ENCODE results near the gene ECEL1. TPM values are rescaled to one million over a fixed set of nuclear protein-coding genes. Genes with fewer than 3 reads are reported as not detected.

ECEL1 gene
- total RNA-seq, 4 donors from 2014 or later = 0.68 to 0.83 TPM; not detected in 2

DNA sequence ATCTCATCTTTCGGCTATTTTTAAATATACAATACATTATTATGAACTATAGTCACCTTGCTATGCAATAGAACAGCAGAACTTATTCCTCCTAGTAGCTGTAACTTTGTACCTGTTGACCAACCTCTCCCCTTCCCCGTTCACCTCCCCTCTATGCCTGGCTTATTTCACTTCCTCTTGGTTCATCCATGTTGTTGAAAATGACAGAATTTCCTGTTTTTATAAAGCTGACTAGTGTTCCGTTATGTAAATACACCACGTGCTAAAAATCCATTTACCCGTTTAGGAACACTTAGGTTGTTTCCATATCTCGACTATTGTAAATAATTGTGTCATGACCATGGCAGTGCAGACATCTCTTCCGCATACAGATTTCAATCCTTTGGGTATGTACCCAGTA is 21.4 kb downstream of the ECEL1 start:
- TF ChIP-seq CTCF (IDR thresholded peaks at IDR 0.05) = no peak
- TF ChIP-seq POLR2A (IDR thresholded peaks at IDR 0.05) = no peak
- no peak for TF ChIP-seq EP300 (IDR thresholded peaks at IDR 0.05)
- TF ChIP-seq POLR2AphosphoS5 (IDR thresholded peaks at IDR 0.05) = no peak
- H3K27me3 ChIP-seq = peaks cover 30% of the 10 kb centered on the region
- H3K4me1 ChIP-seq = no peaks in the 10 kb centered on the region
- no peak overlapping the region for H3K4me3 ChIP-seq
- no peaks in the 10 kb centered on the region for H3K9me3 ChIP-seq
- no peak for DNase-seq (ENCODE audit: low spot score in 2 of 2)
- H3K27ac ChIP-seq = no peak overlapping the region
- 84% methylated on average over 7 of the region's 7 CpGs for WGBS
- no peaks in the 10 kb centered on the region for H3K36me3 ChIP-seq

DNA sequence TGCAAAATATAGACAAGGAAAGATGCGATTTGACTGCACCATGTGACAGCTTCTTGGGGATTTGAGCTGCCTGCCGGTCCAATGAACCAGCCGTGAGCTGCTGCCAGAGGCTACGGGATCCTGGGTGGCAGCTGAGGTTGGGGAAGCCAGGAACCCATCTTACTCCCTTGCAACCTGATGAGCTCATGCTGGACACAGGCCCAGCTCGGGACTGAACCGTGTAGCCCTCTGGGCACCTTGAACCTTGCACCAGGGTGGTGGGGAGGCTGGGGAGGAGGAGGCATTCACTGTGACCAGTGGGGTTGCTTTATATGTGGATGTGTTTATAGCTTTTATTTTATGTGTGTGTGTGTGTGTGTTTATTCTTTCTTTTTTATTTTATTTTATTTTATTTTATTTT is 22.6 kb downstream of the ECEL1 start:
- 79% methylated on average over 6 of the region's 6 CpGs for WGBS
- Histone ChIP-seq H3K27me3 (peaks cover 21% of the 10 kb centered on the region), H3K9me3 (no peaks in the 10 kb centered on the region), H3K27ac (no peak overlapping the region), H3K4me3 (no peak overlapping the region), H3K36me3 (no peaks in the 10 kb centered on the region), H3K4me1 (no peaks in the 10 kb centered on the region)
- TF ChIP-seq EP300 (IDR thresholded peaks at IDR 0.05) = no peak
- TF ChIP-seq POLR2A (IDR thresholded peaks at IDR 0.05) = no peak
- TF ChIP-seq CTCF (IDR thresholded peaks at IDR 0.05) = no peak
- no peak for TF ChIP-seq POLR2AphosphoS5 (IDR thresholded peaks at IDR 0.05)
- DNase-seq (ENCODE audit: low spot score in 2 of 2) = peak in 1 of 2 donors; percentile 49

DNA sequence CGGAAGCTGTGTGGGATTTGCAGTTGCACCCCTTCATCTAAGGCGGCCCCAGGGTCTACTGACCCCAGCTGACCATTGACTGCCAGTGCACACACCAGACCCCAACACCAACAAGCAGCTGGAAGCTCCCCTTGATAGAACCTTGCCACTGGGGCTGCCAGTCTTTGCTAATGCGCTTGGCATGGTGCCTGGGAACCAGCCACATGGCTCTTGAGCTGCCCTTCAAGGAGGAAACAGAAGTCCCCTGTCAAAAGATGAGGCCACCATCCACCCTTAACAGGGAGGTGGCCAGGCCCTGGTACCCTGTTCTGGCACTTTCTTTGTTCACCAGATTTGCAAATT is 23.1 kb downstream of the ECEL1 start:
- no peak for TF ChIP-seq CTCF (IDR thresholded peaks at IDR 0.05)
- TF ChIP-seq POLR2A (IDR thresholded peaks at IDR 0.05) = no peak
- TF ChIP-seq EP300 (IDR thresholded peaks at IDR 0.05) = no peak
- no peak for TF ChIP-seq POLR2AphosphoS5 (IDR thresholded peaks at IDR 0.05)
- no peaks in the 10 kb centered on the region for H3K4me1 ChIP-seq
- no peak overlapping the region for H3K4me3 ChIP-seq
- no peaks in the 10 kb centered on the region for H3K36me3 ChIP-seq
- no peaks in the 10 kb centered on the region for H3K9me3 ChIP-seq
- WGBS = 100% methylated on average over 2 of the region's 3 CpGs
- DNase-seq (ENCODE audit: low spot score in 2 of 2) = peak in 1 of 2 donors; percentile 24
- H3K27me3 ChIP-seq = peaks cover 26% of the 10 kb centered on the region
- no peak overlapping the region for H3K27ac ChIP-seq

GRCh38 chr2:232463701-232464543 is 23.7 kb downstream of the ECEL1 start:
- Histone ChIP-seq H3K4me3 (no peak overlapping the region), H3K4me1 (no peaks in the 10 kb centered on the region), H3K9me3 (no peaks in the 10 kb centered on the region), H3K36me3 (no peaks in the 10 kb centered on the region), H3K27me3 (peaks cover 31% of the 10 kb centered on the region), H3K27ac (no peak overlapping the region)
- TF ChIP-seq CTCF (IDR thresholded peaks at IDR 0.05) (no peak), POLR2A (IDR thresholded peaks at IDR 0.05) (no peak), EP300 (IDR thresholded peaks at IDR 0.05) (no peak), POLR2AphosphoS5 (IDR thresholded peaks at IDR 0.05) (no peak)
- peak in 1 of 2 donors; percentile 50 for DNase-seq (ENCODE audit: low spot score in 2 of 2)
- 96% methylated on average over 12 of the region's 18 CpGs for WGBS

DNA sequence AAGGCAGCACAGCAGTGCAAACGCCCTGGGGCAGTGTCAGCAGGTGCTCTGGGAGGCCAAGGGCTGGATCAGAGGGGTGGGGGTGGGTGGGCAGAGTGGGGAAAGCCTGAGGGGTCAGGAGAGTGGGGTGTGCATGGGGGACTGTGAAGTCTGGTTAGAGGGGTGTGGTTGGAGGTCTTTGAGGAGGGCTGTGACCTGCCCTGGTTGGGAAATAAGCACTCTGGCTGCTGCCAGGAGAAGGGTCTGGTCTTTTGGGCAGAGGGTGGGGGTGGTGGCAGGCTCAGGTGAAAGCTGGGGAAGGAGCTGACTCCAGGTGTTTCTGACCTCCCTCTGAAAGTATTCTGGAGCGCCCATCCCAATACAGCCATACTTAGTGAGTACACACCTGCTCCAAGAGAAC is 27.5 kb downstream of the ECEL1 start:
- H3K36me3 ChIP-seq = no peaks in the 10 kb centered on the region
- H3K4me1 ChIP-seq = no peaks in the 10 kb centered on the region
- no peak overlapping the region for H3K27ac ChIP-seq
- H3K9me3 ChIP-seq = no peaks in the 10 kb centered on the region
- peak; percentile 33 to 44 for DNase-seq (ENCODE audit: low spot score in 2 of 2)
- H3K27me3 ChIP-seq = peaks cover 58% of the 10 kb centered on the region
- no peak overlapping the region for H3K4me3 ChIP-seq
- WGBS = 57% methylated on average over 2 of the region's 2 CpGs
- no peak for TF ChIP-seq CTCF (IDR thresholded peaks at IDR 0.05)
- no peak for TF ChIP-seq EP300 (IDR thresholded peaks at IDR 0.05)
- TF ChIP-seq POLR2AphosphoS5 (IDR thresholded peaks at IDR 0.05) = no peak
- TF ChIP-seq POLR2A (IDR thresholded peaks at IDR 0.05) = no peak
